ENCODE data around the gene C8A. TPM values are rescaled to one million over a fixed set of nuclear protein-coding genes. Genes with fewer than 3 reads are reported as not detected.

C8A gene
- total and polyA plus RNA-seq, 2 of the 13 experiments (the other 11 are each of a cell fraction or from before 2014, with no cell fraction given) = 10.5 to 15.0 TPM

DNA sequence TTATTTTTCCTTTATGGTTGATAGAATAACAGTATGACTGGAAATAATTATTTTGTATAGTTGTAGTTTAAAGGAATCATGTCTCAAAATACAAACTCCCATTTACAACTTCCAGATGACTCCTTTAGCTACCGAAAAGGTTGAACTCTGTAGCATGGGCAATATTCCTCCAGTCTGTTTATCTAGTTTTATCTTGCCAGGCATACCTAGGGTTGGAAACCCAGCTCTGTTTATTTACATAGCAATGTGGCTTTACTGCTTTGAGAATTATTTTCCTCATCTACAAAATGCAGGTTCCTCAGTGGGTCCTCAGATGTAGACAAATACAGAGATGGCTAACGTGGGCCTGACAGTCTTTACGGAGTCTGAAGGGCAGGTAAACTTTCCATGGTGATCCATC, 51.1 kb downstream of the C8A start (continued):
- TF ChIP-seq TBP (CRISPR knock-in tag; IDR thresholded peaks at IDR 0.05) = no peak
- TF ChIP-seq ZNF674 (CRISPR knock-in tag; IDR thresholded peaks at IDR 0.05; ENCODE audit: low read depth) = no peak

DNA sequence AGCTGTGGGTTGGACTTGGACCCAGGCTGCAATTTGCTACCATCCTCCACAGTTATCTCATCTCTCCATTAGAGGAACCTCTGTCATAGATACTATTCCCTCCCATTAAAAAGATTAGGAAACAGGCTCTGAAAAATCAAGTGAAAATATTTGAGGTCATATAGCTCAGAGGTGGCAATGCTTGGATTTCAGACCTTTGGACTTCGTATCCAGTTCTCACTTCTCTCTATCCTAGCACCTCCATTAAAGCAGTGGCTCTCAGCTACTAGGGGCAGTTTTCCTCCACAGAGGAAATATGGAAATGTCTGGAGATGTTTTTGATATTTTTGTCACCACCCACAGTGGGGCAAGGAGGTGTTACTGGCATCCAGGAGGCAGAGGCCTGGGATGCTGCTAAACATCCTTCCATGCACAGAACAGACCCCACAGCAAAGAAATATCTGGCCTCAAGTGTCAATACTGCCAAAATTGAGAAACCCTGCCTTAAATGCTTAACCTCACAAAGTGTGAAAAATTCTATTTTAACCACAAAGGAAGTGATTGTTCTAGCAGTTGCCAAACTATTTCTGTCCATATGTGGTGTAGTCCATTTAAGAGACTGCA, 54.1 kb downstream of the C8A start:
- Histone ChIP-seq H3K36me3 (replicated peaks in 1 of 2; ENCODE audit: control insufficient read depth in 1 of 2, insufficient read depth in 2 of 2, low read length in 2 of 2) (no peaks in the 10 kb centered on the region), H3K79me2 (ENCODE audit: insufficient read depth, low read length) (no peaks in the 10 kb centered on the region), H3K4me1 (ENCODE audit: insufficient read depth, low read length) (peaks cover 79% of the 10 kb centered on the region), H4K20me1 (ENCODE audit: insufficient read depth, low read length) (no peaks in the 10 kb centered on the region), H3K27ac (ENCODE audit: extremely low read length, insufficient read depth, low read length) (peak overlapping the region; percentile 92), H3K9me3 (ENCODE audit: low read length) (no peaks in the 10 kb centered on the region), H3K27me3 (ENCODE audit: control insufficient read depth in 1 of 2, insufficient read depth in 2 of 2, low read length in 2 of 2) (no peaks in the 10 kb centered on the region), H3K4me3 (replicated peaks in 1 of 3; ENCODE audit: insufficient read depth in 1 of 3, low read depth in 2 of 3, low read length in 3 of 3) (no peak overlapping the region; a peak in 1 of 6 replicates), H3K4me2 (ENCODE audit: low read depth, low read length) (peak overlapping the region; percentile 21), H2AFZ (ENCODE audit: low read length) (no peak overlapping the region), H3K9ac (ENCODE audit: insufficient read depth, low read depth, low read length) (peak overlapping the region; percentile 31; the same call in 1 of the 2 replicates)
- BruUV-seq (replicated peaks) = no TSS peak
- DNase-seq (ENCODE audit: low spot score) (peak; percentile 82), FAIRE-seq (no peak), ATAC-seq (peak; percentile 21)
- in situ Hi-C loops (cut with HindIII; ENCODE audit: extremely low pct_ligation_motif_present, low pct_unique_long_range_greater_than_20kb) (no loop called here), intact Hi-C loops (cut with micrococcal nuclease; ENCODE audit: unreplicated experiment) (no loop called here)
- 29% methylated on average over 1 of the region's 1 CpG for WGBS (ENCODE audit: low lambda C conversion rate)
- ChIA-PET CTCF (ENCODE audit: low intra/inter-chr PET ratio, low total read pairs) (no interaction called here), POLR2A (interaction anchor here (0.6 to 4.9 kb wide), 9 partner anchors 9 to 90 kb away, joined by 3 to 63 read pairs (median 3); partner anchors contain the start of genes C8A and C8B)
- TF ChIP-seq SOX5 (CRISPR knock-in tag; IDR thresholded peaks at IDR 0.05; ENCODE audit: borderline replicate concordance) = no peak
- TF ChIP-seq SAP130 (CRISPR knock-in tag; IDR thresholded peaks at IDR 0.05; ENCODE audit: low read depth) = peak; percentile 22; the same call in 1 of the 2 replicates
- TF ChIP-seq MXD1 (CRISPR knock-in tag; IDR thresholded peaks at IDR 0.05) = no peak
- no peak for TF ChIP-seq SIN3B (IDR thresholded peaks at IDR 0.05; ENCODE audit: low read length)
- TF ChIP-seq RXRA (CRISPR knock-in tag; IDR thresholded peaks at IDR 0.05) = no peak
- no peak for TF ChIP-seq ETV6 (CRISPR knock-in tag; conservative IDR thresholded peaks at IDR 0.05)
- no peak for TF ChIP-seq GTF2F1 (IDR thresholded peaks at IDR 0.05; ENCODE audit: low read length)
- no peak for TF ChIP-seq HCFC1 (IDR thresholded peaks at IDR 0.05; ENCODE audit: low read depth, low read length)
- TF ChIP-seq TCF7 (IDR thresholded peaks at IDR 0.05; ENCODE audit: low read depth) = no peak
- TF ChIP-seq RCOR2 (CRISPR knock-in tag; IDR thresholded peaks at IDR 0.05) = no peak
- peak; percentile 63 for TF ChIP-seq TBL1XR1 (IDR thresholded peaks at IDR 0.05; ENCODE audit: borderline replicate concordance, low read length, partially characterized antibody)
- no peak for TF ChIP-seq NR0B2 (CRISPR knock-in tag; IDR thresholded peaks at IDR 0.05)
- no peak for TF ChIP-seq TSC22D2 (CRISPR knock-in tag; IDR thresholded peaks at IDR 0.05; ENCODE audit: borderline replicate concordance)
- TF ChIP-seq ZNF780A (CRISPR knock-in tag; IDR thresholded peaks at IDR 0.05) = no peak
- TF ChIP-seq SALL1 (CRISPR knock-in tag; IDR thresholded peaks at IDR 0.05) = peak; percentile 11; the same call in 1 of the 2 replicates
- TF ChIP-seq NR2F2 (IDR thresholded peaks at IDR 0.05; ENCODE audit: borderline replicate concordance, low read depth) = 0 out of 2 replicates have a peak, but pooled peaks have one; percentile 31
- TF ChIP-seq THAP11 (CRISPR knock-in tag; IDR thresholded peaks at IDR 0.05) = no peak
- peak; percentile 46 for TF ChIP-seq TEAD3 (CRISPR knock-in tag; optimal IDR thresholded peaks at IDR 0.05; ENCODE audit: borderline replicate concordance)
- no peak for TF ChIP-seq ZNF136 (CRISPR knock-in tag; IDR thresholded peaks at IDR 0.05; ENCODE audit: low read depth)
- TF ChIP-seq ASH2L (IDR thresholded peaks at IDR 0.05; ENCODE audit: insufficient read length, low read depth, low read length) = peak; percentile 68
- no peak for TF ChIP-seq HDAC1 (CRISPR knock-in tag; IDR thresholded peaks at IDR 0.05)
- 0 out of 4 replicates have a peak, but pooled peaks have one; percentile 25 to 47 for TF ChIP-seq EP300 (IDR thresholded peaks at IDR 0.05; ENCODE audit: low read depth in 2 of 2, low read length in 2 of 2)
- TF ChIP-seq EP300 (CRISPR knock-in tag; IDR thresholded peaks at IDR 0.05; ENCODE audit: borderline replicate concordance) = no peak; the same call in 1 of the 2 replicates
- TF ChIP-seq ZNF124 (CRISPR knock-in tag; IDR thresholded peaks at IDR 0.05) = no peak
- TF ChIP-seq ZNF567 (CRISPR knock-in tag; IDR thresholded peaks at IDR 0.05; ENCODE audit: borderline replicate concordance) = no peak

Measured in HepG2 (cell line).